ENCODE data around the gene MMP2. TPM values are rescaled to one million over a fixed set of nuclear protein-coding genes. Genes with fewer than 3 reads are reported as not detected.

MMP2 gene
- total RNA-seq, 1 donor, result 448 TPM

- no peak overlapping the region for H3K4me3 ChIP-seq (ENCODE audit: low read depth, low read length)
- no peak for TF ChIP-seq CTCF (IDR thresholded peaks at IDR 0.05; ENCODE audit: insufficient read depth, low read depth, low read length)
- no peak for DNase-seq (ENCODE audit: low read depth)
Observed at GRCh38 chr16:55438281-55438680, 40.7 kb upstream of the MMP2 start.

- H3K4me3 ChIP-seq (ENCODE audit: low read depth, low read length), result no peak overlapping the region
- DNase-seq (ENCODE audit: low read depth), result peak; percentile 2
Observed at GRCh38 chr16:55439101-55439690, 39.8 kb upstream of the MMP2 start.

GRCh38 chr16:55443434-55444346, 35.3 kb upstream of the MMP2 start:
- no peak overlapping the region for H3K4me3 ChIP-seq (ENCODE audit: low read depth, low read length)
- DNase-seq (ENCODE audit: low read depth), result no peak
- no peak for TF ChIP-seq CTCF (IDR thresholded peaks at IDR 0.05; ENCODE audit: insufficient read depth, low read depth, low read length)

More at GRCh38 chr16:55439101-55439690, 39.8 kb upstream of the MMP2 start:
- no peak for TF ChIP-seq CTCF (IDR thresholded peaks at IDR 0.05; ENCODE audit: insufficient read depth, low read depth, low read length)

- no peak overlapping the region for H3K4me3 ChIP-seq (ENCODE audit: low read depth, low read length)
- no peak for DNase-seq (ENCODE audit: low read depth)
- TF ChIP-seq CTCF (IDR thresholded peaks at IDR 0.05; ENCODE audit: insufficient read depth, low read depth, low read length), result no peak
Observed at GRCh38 chr16:55444754-55445485, 34.1 kb upstream of the MMP2 start.

- no peak overlapping the region for H3K4me3 ChIP-seq (ENCODE audit: low read depth, low read length)
- TF ChIP-seq CTCF (IDR thresholded peaks at IDR 0.05; ENCODE audit: insufficient read depth, low read depth, low read length), result no peak
- no peak for DNase-seq (ENCODE audit: low read depth)
Observed at GRCh38 chr16:55447231-55447630, 31.8 kb upstream of the MMP2 start.

- TF ChIP-seq CTCF (IDR thresholded peaks at IDR 0.05; ENCODE audit: insufficient read depth, low read depth, low read length), result no peak
- no peak for DNase-seq (ENCODE audit: low read depth)
- no peak overlapping the region for H3K4me3 ChIP-seq (ENCODE audit: low read depth, low read length)
Observed at GRCh38 chr16:55452996-55453395, 26.0 kb upstream of the MMP2 start.

Measured in fibroblast of villous mesenchyme (primary cell).